CD4-positive, CD25-positive, alpha-beta regulatory T cell (primary cell): ENCODE results near the gene PLEK2. TPM values are rescaled to one million over a fixed set of nuclear protein-coding genes. Genes with fewer than 3 reads are reported as not detected.
A peak's percentile ranks its signal among the peaks of the same experiment; 100 is the strongest.
"Not testable (repeated sequence)": the region's sequence is repeated elsewhere in the genome, so short reads cannot be mapped to it uniquely, and the experiment has no call there.

Source experiments
- ATAC-seq, 2 donors: fragments of 150-1000 bp; cut with Tn5 transposase; one replicate each; pipeline ENCODE4 v1.10.0; 2021; ENCODE audit warnings: low read depth in 2 of 2, moderate number of reproducible peaks in 2 of 2, moderate library complexity in 1 of 2
- DNase-seq, 3 donors: peaks; one replicate each; pipeline versions ENCODE4 v3.0.0 to v3.0.0-alpha.2; 2012 to 2022; ENCODE audit warnings: mixed read lengths in 1 of 3
- H3K27ac ChIP-seq: one replicate; pipeline ENCODE4 v1.7.0; 2013; ENCODE audit warnings: mild to moderate bottlenecking, low read length; ENCODE audit not compliant: insufficient read depth, poor library complexity, severe bottlenecking
- H3K27me3 ChIP-seq: one replicate; pipeline ENCODE4 v1.7.0; 2013; ENCODE audit warnings: low read length; ENCODE audit not compliant: control insufficient read depth, insufficient read depth
- H3K36me3 ChIP-seq: one replicate; pipeline ENCODE4 v1.7.0; 2013; ENCODE audit warnings: mild to moderate bottlenecking, low read length, moderate library complexity; ENCODE audit not compliant: control insufficient read depth, insufficient read depth
- H3K4me1 ChIP-seq: 2 replicates; pipeline ENCODE4 v1.7.0; 2013; ENCODE audit warnings: mild to moderate bottlenecking, low read length; ENCODE audit not compliant: insufficient read depth, control insufficient read depth, poor library complexity, severe bottlenecking
- H3K4me3 ChIP-seq: one replicate; pipeline ENCODE4 v1.7.0; 2013; ENCODE audit warnings: low read depth, mild to moderate bottlenecking, low read length, moderate library complexity
- H3K9me3 ChIP-seq, 2 experiments: 1 replicate in 1 of 2; 2 replicates in 1 of 2; pipeline ENCODE4 v1.7.0; 2013; ENCODE audit warnings: low read length in 2 of 2, mild to moderate bottlenecking in 1 of 2, moderate library complexity in 1 of 2; ENCODE audit not compliant: control insufficient read depth in 2 of 2
- H3K27ac Mint-ChIP-seq, 3 donors: one replicate each; pipeline ENCODE4 v1.8.0; 2020 to 2022; ENCODE audit warnings: mild to moderate bottlenecking in 3 of 3, mixed read lengths in 3 of 3, moderate library complexity in 2 of 3
- H3K27me3 Mint-ChIP-seq: one replicate; pipeline ENCODE4 v1.8.0; 2022; ENCODE audit warnings: mild to moderate bottlenecking, mixed read lengths
- H3K36me3 Mint-ChIP-seq: one replicate; pipeline ENCODE4 v1.8.0; 2020; ENCODE audit warnings: mixed read lengths
- H3K4me1 Mint-ChIP-seq, 4 donors: one replicate each; pipeline ENCODE4 v1.8.0; 2020 to 2022; ENCODE audit warnings: mixed read lengths in 4 of 4, mild to moderate bottlenecking in 1 of 4
- H3K4me3 Mint-ChIP-seq, 4 donors: one replicate each; pipeline ENCODE4 v1.8.0; 2020 to 2022; ENCODE audit warnings: mild to moderate bottlenecking in 4 of 4, mixed read lengths in 4 of 4, moderate library complexity in 3 of 4
- H3K9me3 Mint-ChIP-seq, 7 donors: one replicate each; pipeline ENCODE4 v1.8.0; 2020 to 2022; ENCODE audit warnings: mixed read lengths in 7 of 7, mild to moderate bottlenecking in 3 of 7, moderate library complexity in 2 of 7
- polyA plus RNA-seq, 4 donors: library from polyadenylated mRNA; unstranded; fragments of 300-500 nt; fragmentation: Illumina TruSeq; gene quantifications; one replicate each; pipeline ENCODE4 v1.2.3, GENCODE V29; 2021
- total RNA-seq: library from RNA; stranded (reverse); gene quantifications from one replicate; pipeline ENCODE4 v1.2.3, GENCODE V29; 2022

The PLEK2 gene
- total and polyA plus RNA-seq, 5 donors from 2014 or later, result 0.56 TPM; not detected in 4

GRCh38 chr14:67357186-67357968 lies 54.6 kb downstream of the PLEK2 start:
- H3K4me3 Mint-ChIP-seq, result peak overlapping the region; percentile 88 to 100 (median 98)
- H3K4me1 Mint-ChIP-seq, result peaks cover 36 to 73% (median 55%) of the 10 kb centered on the region in 4 donors
- Histone ChIP-seq H3K36me3 (peaks cover 5% of the 10 kb centered on the region), H3K4me1 (peaks cover 43% of the 10 kb centered on the region), H3K4me3 (no peak overlapping the region), H3K27ac (no peak overlapping the region), H3K9me3 (no peaks in the 10 kb centered on the region), H3K27me3 (no peaks in the 10 kb centered on the region)
- no peaks in the 10 kb centered on the region for H3K27me3 Mint-ChIP-seq
- no peak for DNase-seq
- H3K36me3 Mint-ChIP-seq, result no peaks in the 10 kb centered on the region
- H3K27ac Mint-ChIP-seq, result peak overlapping the region in 1 of 3 donors; percentile 18
- no peak for ATAC-seq
- H3K9me3 Mint-ChIP-seq, result peaks cover 0 to 3% (median 0%) of the 10 kb centered on the region in 7 donors

- Histone ChIP-seq H3K36me3 (peaks cover 49% of the 10 kb centered on the region), H3K4me1 (no peaks in the 10 kb centered on the region), H3K4me3 (no peak overlapping the region), H3K27me3 (no peaks in the 10 kb centered on the region), H3K27ac (no peak overlapping the region), H3K9me3 (no peaks in the 10 kb centered on the region)
- DNase-seq, result no peak
- Mint-ChIP-seq H3K36me3 (peaks cover 16% of the 10 kb centered on the region), H3K27me3 (no peaks in the 10 kb centered on the region), H3K4me1 (peaks cover 9 to 32% (median 18%) of the 10 kb centered on the region in 4 donors), H3K9me3 (peaks cover 0 to 1% (median 0%) of the 10 kb centered on the region in 7 donors), H3K27ac (no peak overlapping the region), H3K4me3 (peak overlapping the region in 2 of 4 donors; percentile 32 to 48)
- ATAC-seq, result no peak
Observed at GRCh38 chr14:67352055-67352454, 59.9 kb downstream of the PLEK2 start.

GRCh38 chr14:67345583-67345982 lies 66.4 kb downstream of the PLEK2 start:
- Mint-ChIP-seq H3K4me3 (no peak overlapping the region), H3K36me3 (peaks cover 40% of the 10 kb centered on the region), H3K9me3 (no peaks in the 10 kb centered on the region), H3K27ac (no peak overlapping the region), H3K4me1 (no peaks in the 10 kb centered on the region), H3K27me3 (no peaks in the 10 kb centered on the region)
- peaks cover 71% of the 10 kb centered on the region for H3K36me3 ChIP-seq
- ATAC-seq, result no peak
- no peaks in the 10 kb centered on the region for H3K9me3 ChIP-seq
- no peak overlapping the region for H3K27ac ChIP-seq
- no peaks in the 10 kb centered on the region for H3K4me1 ChIP-seq
- H3K4me3 ChIP-seq, result no peak overlapping the region
- DNase-seq, result no peak
- H3K27me3 ChIP-seq, result no peaks in the 10 kb centered on the region

- Histone ChIP-seq H3K27me3 (no peaks in the 10 kb centered on the region), H3K9me3 (no peaks in the 10 kb centered on the region), H3K27ac (no peak overlapping the region), H3K4me3 (no peak overlapping the region), H3K36me3 (peaks cover 65% of the 10 kb centered on the region), H3K4me1 (no peaks in the 10 kb centered on the region)
- H3K4me3 Mint-ChIP-seq, result no peak overlapping the region
- peak overlapping the region in 1 of 3 donors; percentile 45 for H3K27ac Mint-ChIP-seq
- no peaks in the 10 kb centered on the region for H3K27me3 Mint-ChIP-seq
- no peak for DNase-seq
- H3K4me1 Mint-ChIP-seq, result no peaks in the 10 kb centered on the region
- peaks cover 41% of the 10 kb centered on the region for H3K36me3 Mint-ChIP-seq
- no peaks in the 10 kb centered on the region for H3K9me3 Mint-ChIP-seq
- ATAC-seq, result no peak
Observed at GRCh38 chr14:67343601-67344230, 68.2 kb downstream of the PLEK2 start.

GRCh38 chr14:67341231-67341630 lies 70.7 kb downstream of the PLEK2 start:
- not testable (repeated sequence) for DNase-seq, H3K4me3 ChIP-seq, H3K4me3 Mint-ChIP-seq, ATAC-seq, H3K9me3 ChIP-seq, H3K4me1 Mint-ChIP-seq, H3K27me3 ChIP-seq, H3K27ac ChIP-seq, H3K27me3 Mint-ChIP-seq, H3K4me1 ChIP-seq, H3K27ac Mint-ChIP-seq, H3K9me3 Mint-ChIP-seq
- peaks cover 66% of the 10 kb centered on the region for H3K36me3 ChIP-seq
- peaks cover 43% of the 10 kb centered on the region for H3K36me3 Mint-ChIP-seq

Other genes starting within 250 kb of the PLEK2 start
- not detected for gene GARIN2, start 222.7 kb downstream of the PLEK2 start, total RNA-seq
- not detected for gene GARIN2, start 222.7 kb downstream of the PLEK2 start, polyA plus RNA-seq
- gene PALS1, start 170.7 kb downstream of the PLEK2 start, total RNA-seq, result 9.0 TPM
- gene PALS1, start 170.7 kb downstream of the PLEK2 start, polyA plus RNA-seq, result 1 to 10 TPM; 1.4 to 2.2 (median 1.6) TPM
- gene ATP6V1D, start 52.4 kb downstream of the PLEK2 start, total RNA-seq, result 36.4 TPM
- gene ATP6V1D, start 52.4 kb downstream of the PLEK2 start, polyA plus RNA-seq, result 10 to 100 TPM; 45.0 to 95.4 (median 69.7) TPM
- gene EIF2S1, start 51.8 kb downstream of the PLEK2 start, total RNA-seq, result 35.3 TPM
- 100 to 1,000 TPM; 128 to 172 (median 132) TPM for gene EIF2S1, start 51.8 kb downstream of the PLEK2 start, polyA plus RNA-seq
- gene TMEM229B, start 76.6 kb upstream of the PLEK2 start, total RNA-seq, result 12.3 TPM
- gene TMEM229B, start 76.6 kb upstream of the PLEK2 start, polyA plus RNA-seq, result 10 to 100 TPM in 3 of 4 donors, 1 to 10 TPM in 1; 8.2 to 21.6 (median 15.7) TPM
- 0.15 TPM for gene PLEKHH1, start 121.1 kb upstream of the PLEK2 start, total RNA-seq
- gene PLEKHH1, start 121.1 kb upstream of the PLEK2 start, polyA plus RNA-seq, result under 1 TPM in 2 of 4 donors, not detected in 2; 0.05 to 0.24 TPM
- gene PIGH, start 188.1 kb upstream of the PLEK2 start, total RNA-seq, result 35.6 TPM
- 10 to 100 TPM; 34.8 to 46.2 (median 38.4) TPM for gene PIGH, start 188.1 kb upstream of the PLEK2 start, polyA plus RNA-seq
- gene ARG2, start 207.8 kb upstream of the PLEK2 start, total RNA-seq, result 4.3 TPM
- gene ARG2, start 207.8 kb upstream of the PLEK2 start, polyA plus RNA-seq, result 1 to 10 TPM in 2 of 4 donors, under 1 TPM in 2; 0.96 to 1.9 (median 1.0) TPM